Spleen (tissue), 7 donors: Measurements from ENCODE around the gene VAMP1.

Experiments used
- POLR2A ChIP-seq, 3 donors: fragments of 450-650 bp; IDR thresholded peaks; one replicate each; pipeline ENCODE4 v1.5.1; 2017; ENCODE audit warnings: antibody characterized with exemption in 3 of 3, mild to moderate bottlenecking in 1 of 3
- POLR2AphosphoS5 ChIP-seq, 3 donors: sonication (generic); formaldehyde crosslinking; IDR thresholded peaks; one replicate each; pipeline ENCODE4 v1.5.1; 2017; ENCODE audit warnings: antibody characterized with exemption in 3 of 3
- TF ChIP-seq, protein P1 (sequence below), 11 experiments: fragments of 200-600 bp in 7 of 11; fragments of 450-650 bp in 4 of 11; sonication (generic) in 4 of 11; IDR thresholded peaks in 8 of 11; conservative IDR thresholded peaks in 3 of 11; 1 replicate in 7 of 11; 2 replicates in 4 of 11; pipeline versions ENCODE4 v1.4.0 to v1.8.0; 2016 to 2021; ENCODE audit warnings: antibody characterized with exemption in 11 of 11, inconsistent platforms in 4 of 11, mild to moderate bottlenecking in 1 of 11
- donor health status: DM: no; HTN: no; CAD: no; lungs with moderate emphysema.
- donor health status: DM: no; HTN: no; CAD: no.
- donor health status: DM: no; HTN: no; CAD: no.

DNA sequence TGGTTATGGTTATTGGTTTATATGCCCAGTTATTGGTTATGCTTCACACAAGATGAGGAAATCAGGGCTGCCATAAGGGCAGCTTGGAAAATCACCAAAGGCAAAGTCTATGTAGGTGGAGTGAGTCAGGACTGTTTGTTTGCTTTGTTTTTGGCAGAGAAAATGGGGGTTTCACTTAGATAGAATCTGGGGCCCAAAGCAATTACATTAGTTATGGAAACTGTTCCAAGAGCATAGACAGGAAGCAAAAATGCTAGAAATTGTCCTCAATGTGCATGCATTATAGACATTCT is 2.2 kb downstream of the VAMP1 start:
- no peak for TF ChIP-seq POLR2A (IDR thresholded peaks at IDR 0.05)
- TF ChIP-seq, protein P1, sequence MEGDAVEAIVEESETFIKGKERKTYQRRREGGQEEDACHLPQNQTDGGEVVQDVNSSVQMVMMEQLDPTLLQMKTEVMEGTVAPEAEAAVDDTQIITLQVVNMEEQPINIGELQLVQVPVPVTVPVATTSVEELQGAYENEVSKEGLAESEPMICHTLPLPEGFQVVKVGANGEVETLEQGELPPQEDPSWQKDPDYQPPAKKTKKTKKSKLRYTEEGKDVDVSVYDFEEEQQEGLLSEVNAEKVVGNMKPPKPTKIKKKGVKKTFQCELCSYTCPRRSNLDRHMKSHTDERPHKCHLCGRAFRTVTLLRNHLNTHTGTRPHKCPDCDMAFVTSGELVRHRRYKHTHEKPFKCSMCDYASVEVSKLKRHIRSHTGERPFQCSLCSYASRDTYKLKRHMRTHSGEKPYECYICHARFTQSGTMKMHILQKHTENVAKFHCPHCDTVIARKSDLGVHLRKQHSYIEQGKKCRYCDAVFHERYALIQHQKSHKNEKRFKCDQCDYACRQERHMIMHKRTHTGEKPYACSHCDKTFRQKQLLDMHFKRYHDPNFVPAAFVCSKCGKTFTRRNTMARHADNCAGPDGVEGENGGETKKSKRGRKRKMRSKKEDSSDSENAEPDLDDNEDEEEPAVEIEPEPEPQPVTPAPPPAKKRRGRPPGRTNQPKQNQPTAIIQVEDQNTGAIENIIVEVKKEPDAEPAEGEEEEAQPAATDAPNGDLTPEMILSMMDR (IDR thresholded peaks at IDR 0.05 in 8 of 11, conservative IDR thresholded peaks at IDR 0.05 in 3 of 11), result no peak
- TF ChIP-seq POLR2AphosphoS5 (IDR thresholded peaks at IDR 0.05), result no peak
